ENCODE measurements around the gene PRPF6.

PRPF6 gene

GRCh38 chr20:64067005-64067632 is 86.2 kb downstream of the PRPF6 start:
- no peak for DNase-seq

- no peak for DNase-seq
Measured at GRCh38 chr20:64067733-64068307, 86.9 kb downstream of the PRPF6 start.

- no peak for DNase-seq
Measured at GRCh38 chr20:64068386-64069208, 87.7 kb downstream of the PRPF6 start.

GRCh38 chr20:64069209-64069613 is 88.3 kb downstream of the PRPF6 start:
- DNase-seq, result no peak

- DNase-seq, result no peak
Measured at GRCh38 chr20:64069614-64070243, 88.8 kb downstream of the PRPF6 start.

GRCh38 chr20:64070244-64070993 is 89.5 kb downstream of the PRPF6 start:
- DNase-seq, result no peak

GRCh38 chr20:64071341-64072332 is 90.7 kb downstream of the PRPF6 start:
- DNase-seq, result no peak

GRCh38 chr20:64072498-64073063 is 91.6 kb downstream of the PRPF6 start:
- no peak for DNase-seq

GRCh38 chr20:64073476-64074183 is 92.7 kb downstream of the PRPF6 start:
- DNase-seq, result no peak

GRCh38 chr20:64074184-64074789 is 93.4 kb downstream of the PRPF6 start:
- no peak for DNase-seq

- no peak for DNase-seq
Measured at GRCh38 chr20:64074963-64075362, 94.0 kb downstream of the PRPF6 start.

GRCh38 chr20:64075556-64075955 is 94.6 kb downstream of the PRPF6 start:
- DNase-seq, result no peak

GRCh38 chr20:64076061-64076997 is 95.4 kb downstream of the PRPF6 start:
- no peak for DNase-seq

- DNase-seq, result no peak
Measured at GRCh38 chr20:64077094-64077493, 96.2 kb downstream of the PRPF6 start.

GRCh38 chr20:64077541-64077875 is 96.6 kb downstream of the PRPF6 start:
- DNase-seq, result no peak

GRCh38 chr20:64077876-64078551 is 97.1 kb downstream of the PRPF6 start:
- DNase-seq, result no peak

GRCh38 chr20:64078934-64079272 is 98.0 kb downstream of the PRPF6 start:
- no peak for DNase-seq

- peak; percentile 62 to 66 for DNase-seq
Measured at GRCh38 chr20:64079273-64080012, 98.5 kb downstream of the PRPF6 start, which contains the start of gene RGS19. Gene RGS19, minus strand, starts transcription at chr20:64079518. Its CDS starts 2,632 bp downstream, at chr20:64076886.

All from stimulated activated CD4-positive, alpha-beta T cell treated with anti-CD3 and anti-CD28 coated beads, Interleukin-2, amount 100 ng/mL, for 48 hours (primary cell).